Fibroblast of the aortic adventitia (primary cell): Measurements from ENCODE around the gene ST3GAL3. TPM values are rescaled to one million over a fixed set of nuclear protein-coding genes. Genes with fewer than 3 reads are reported as not detected.

Experiments used
- DNase-seq: peaks from one replicate; pipeline ENCODE4 v3.0.0-alpha.2; 2010; ENCODE audit warnings: low read depth
- H3K4me3 ChIP-seq: 2 replicates; pipeline ENCODE4 v1.5.1; 2011; ENCODE audit warnings: low read depth, mild to moderate bottlenecking, control low read depth, low read length, moderate library complexity
- total RNA-seq: library from RNA; depleted of rRNA; stranded (reverse); fragments of >200 nt; gene quantifications from 2 replicates; pipeline ENCODE4 v1.2.3, GENCODE V29; 2012; ENCODE audit warnings: low replicate concordance
- TF ChIP-seq, protein P1 (sequence below): IDR thresholded peaks from 2 replicates; pipeline ENCODE4 v1.5.1; 2011; ENCODE audit warnings: mild to moderate bottlenecking, low read length, control low read depth, inconsistent platforms; ENCODE audit not compliant: insufficient read depth

The ST3GAL3 gene
- total RNA-seq, 1 donor: 24.0 TPM

DNA sequence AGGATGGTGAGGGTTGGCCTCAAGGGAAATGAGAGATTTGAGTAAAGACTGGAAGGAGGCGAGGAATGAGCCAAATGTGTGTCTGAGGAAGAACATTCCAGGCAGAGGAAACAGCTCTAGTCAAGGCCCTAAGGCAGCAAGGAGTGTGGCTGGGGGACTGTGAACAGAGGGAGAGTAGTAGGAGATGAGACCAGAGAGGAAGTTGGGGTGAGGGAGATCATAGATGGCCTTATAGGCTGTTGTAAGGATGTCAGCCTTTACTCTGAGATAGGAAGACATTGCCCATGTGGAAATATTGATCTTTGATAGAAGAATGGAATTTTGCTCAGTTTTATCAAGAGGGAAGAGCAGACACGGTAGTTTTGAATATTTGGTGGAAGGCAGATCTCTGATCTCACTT, 171.1 kb downstream of the ST3GAL3 start:
- no peak for DNase-seq
- H3K4me3 ChIP-seq: no peak overlapping the region
- TF ChIP-seq, protein P1, sequence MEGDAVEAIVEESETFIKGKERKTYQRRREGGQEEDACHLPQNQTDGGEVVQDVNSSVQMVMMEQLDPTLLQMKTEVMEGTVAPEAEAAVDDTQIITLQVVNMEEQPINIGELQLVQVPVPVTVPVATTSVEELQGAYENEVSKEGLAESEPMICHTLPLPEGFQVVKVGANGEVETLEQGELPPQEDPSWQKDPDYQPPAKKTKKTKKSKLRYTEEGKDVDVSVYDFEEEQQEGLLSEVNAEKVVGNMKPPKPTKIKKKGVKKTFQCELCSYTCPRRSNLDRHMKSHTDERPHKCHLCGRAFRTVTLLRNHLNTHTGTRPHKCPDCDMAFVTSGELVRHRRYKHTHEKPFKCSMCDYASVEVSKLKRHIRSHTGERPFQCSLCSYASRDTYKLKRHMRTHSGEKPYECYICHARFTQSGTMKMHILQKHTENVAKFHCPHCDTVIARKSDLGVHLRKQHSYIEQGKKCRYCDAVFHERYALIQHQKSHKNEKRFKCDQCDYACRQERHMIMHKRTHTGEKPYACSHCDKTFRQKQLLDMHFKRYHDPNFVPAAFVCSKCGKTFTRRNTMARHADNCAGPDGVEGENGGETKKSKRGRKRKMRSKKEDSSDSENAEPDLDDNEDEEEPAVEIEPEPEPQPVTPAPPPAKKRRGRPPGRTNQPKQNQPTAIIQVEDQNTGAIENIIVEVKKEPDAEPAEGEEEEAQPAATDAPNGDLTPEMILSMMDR: no peak

DNA sequence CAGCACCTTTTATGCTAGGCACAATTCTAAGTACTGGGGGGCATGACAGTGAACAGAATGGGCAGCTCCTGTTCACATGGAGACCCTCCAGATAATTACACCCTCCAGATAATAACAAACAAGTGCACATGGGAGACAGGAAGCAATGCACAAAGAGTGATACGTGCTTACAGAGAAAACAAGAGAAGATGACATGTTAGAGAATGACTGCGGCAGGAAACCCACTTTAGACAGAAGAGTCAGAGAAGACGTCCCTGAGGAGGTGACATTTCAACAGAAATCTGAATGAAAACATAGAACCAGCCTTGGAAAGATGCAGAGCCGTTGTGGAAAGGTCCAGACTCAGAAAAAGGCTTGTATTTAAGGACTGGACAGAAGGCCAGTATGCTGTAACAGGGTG, 171.5 kb downstream of the ST3GAL3 start:
- H3K4me3 ChIP-seq: no peak overlapping the region
- DNase-seq: no peak
- TF ChIP-seq, protein P1: no peak

DNA sequence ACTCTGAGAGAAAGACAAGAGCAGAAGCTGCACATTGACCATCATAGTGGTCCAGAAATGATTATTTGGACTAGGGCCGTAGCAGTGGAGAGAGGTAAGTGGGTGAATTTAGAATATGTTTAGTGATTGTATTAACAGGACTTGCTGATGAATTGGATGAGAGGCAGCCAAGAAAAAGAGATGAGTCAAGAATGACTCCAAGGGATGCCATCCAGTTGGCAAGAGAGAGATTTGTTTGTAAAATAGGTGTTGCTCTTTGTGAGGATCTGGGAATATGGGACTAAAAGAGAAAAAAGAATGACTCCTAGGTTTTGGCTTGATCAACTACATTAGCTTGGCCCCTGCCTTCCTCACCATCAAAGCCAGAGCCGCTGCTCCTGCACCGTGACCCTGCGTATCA, 172.1 kb downstream of the ST3GAL3 start:
- H3K4me3 ChIP-seq: no peak overlapping the region
- TF ChIP-seq, protein P1: no peak
- DNase-seq: peak; percentile 77

DNA sequence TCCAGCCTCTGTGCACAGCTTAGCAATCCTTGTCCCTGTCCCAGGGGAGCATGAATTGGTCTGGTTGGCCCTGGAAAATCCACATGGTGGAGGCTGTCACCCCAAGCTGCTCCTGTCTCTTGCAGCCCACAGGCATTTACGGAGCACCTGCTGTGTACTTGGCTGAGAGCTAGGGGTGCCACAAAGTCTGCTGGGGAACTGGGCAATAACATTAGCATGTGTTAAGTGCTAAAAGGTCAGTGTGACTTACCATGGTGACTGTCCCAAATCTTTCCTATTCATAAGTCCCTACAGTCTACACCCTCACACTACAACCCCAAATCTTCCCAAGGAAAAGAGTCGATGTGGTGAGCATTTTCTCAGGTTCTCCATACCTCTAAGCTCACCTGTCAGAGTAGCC, 172.7 kb downstream of the ST3GAL3 start:
- no peak overlapping the region for H3K4me3 ChIP-seq
- DNase-seq: no peak
- TF ChIP-seq, protein P1: no peak

DNA sequence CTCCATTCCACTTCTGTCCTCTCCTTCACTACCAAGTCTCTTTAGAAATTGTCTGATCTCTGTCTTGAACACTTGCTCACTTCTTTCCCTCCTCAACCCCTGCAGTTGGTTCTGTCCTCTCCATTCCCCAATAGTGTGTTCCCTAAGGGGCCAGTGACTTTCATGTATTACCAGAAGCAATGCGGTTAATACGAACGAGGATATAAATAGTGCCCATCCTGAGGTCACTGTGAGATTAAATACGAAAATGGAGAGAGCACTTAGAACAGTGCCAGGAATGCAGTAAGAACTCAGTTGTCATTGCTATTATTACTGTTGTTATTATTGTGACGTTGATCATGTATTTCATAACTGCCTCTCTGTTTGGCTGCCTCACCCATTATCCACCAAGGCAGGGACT, 173.3 kb downstream of the ST3GAL3 start:
- H3K4me3 ChIP-seq: no peak overlapping the region
- TF ChIP-seq, protein P1: no peak
- DNase-seq: no peak

DNA sequence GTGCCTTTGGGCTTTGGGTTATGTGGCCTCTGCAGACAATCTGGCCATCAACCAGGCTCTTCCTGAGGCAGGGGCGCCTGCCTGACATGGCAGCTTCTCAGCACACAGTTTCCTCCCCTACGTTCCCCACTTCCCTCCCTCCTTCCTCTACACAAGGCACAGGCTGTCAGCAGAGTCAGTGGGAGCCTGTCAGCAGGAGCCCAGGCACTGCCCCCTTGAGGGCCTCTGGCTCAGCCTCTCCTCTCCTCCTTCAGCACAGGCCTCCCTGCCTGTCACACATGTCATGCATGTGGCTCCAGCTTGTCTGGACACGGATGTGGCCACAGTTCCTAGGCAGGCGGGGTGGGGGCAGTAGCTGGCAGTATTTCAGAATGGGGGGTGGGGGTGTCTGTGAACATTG, 174.1 kb downstream of the ST3GAL3 start:
- TF ChIP-seq, protein P1: no peak
- DNase-seq: no peak
- H3K4me3 ChIP-seq: no peak overlapping the region

DNA sequence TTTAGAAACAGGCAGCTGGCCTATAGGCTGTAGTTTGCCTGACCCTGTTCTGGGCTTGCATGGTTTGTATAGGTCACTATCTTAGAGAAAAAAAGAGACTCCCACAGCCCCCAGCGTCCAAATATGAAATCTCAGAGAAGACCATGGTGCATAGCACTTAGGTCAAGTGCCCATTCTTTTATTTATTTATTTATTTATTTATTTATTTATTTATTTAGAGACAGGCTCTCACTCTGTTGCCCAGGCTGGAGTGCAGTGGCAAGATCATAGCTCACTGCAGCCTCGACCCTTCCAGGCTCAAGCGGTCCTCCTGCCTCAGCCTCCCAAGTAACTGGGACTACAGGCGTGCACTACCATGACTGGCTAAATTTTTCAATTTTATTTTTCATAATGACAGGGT, 175.4 kb downstream of the ST3GAL3 start:
- H3K4me3 ChIP-seq: no peak overlapping the region
- TF ChIP-seq, protein P1: no peak
- no peak for DNase-seq
